ENCODE measurements around the gene PI16. TPM values are rescaled to one million over a fixed set of nuclear protein-coding genes. Genes with fewer than 3 reads are reported as not detected.

PI16 gene, protein sequence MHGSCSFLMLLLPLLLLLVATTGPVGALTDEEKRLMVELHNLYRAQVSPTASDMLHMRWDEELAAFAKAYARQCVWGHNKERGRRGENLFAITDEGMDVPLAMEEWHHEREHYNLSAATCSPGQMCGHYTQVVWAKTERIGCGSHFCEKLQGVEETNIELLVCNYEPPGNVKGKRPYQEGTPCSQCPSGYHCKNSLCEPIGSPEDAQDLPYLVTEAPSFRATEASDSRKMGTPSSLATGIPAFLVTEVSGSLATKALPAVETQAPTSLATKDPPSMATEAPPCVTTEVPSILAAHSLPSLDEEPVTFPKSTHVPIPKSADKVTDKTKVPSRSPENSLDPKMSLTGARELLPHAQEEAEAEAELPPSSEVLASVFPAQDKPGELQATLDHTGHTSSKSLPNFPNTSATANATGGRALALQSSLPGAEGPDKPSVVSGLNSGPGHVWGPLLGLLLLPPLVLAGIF
- total RNA-seq (2021; fragmentation: NEBNext Ultra II Directional; extraction: Animal tissue kit (Norgen Biotek cat#: 25700)), result not detected
- long read RNA-seq, result 0 reads

- DNase-seq, result no peak
These were observed at the start of gene PI16 for GRCh38 chr6:36954262-36954931. PI16 (plus strand) TSS chr6:36954738; CDS start chr6:36954761, 23 bp downstream.

GRCh38 chr6:36904851-36905393, 49.6 kb upstream of the PI16 start:
- Mint-ChIP-seq H3K4me1 (ENCODE audit: low read depth) (peaks cover 32% of the 10 kb centered on the region), H3K4me3 (no peak overlapping the region), H3K27ac (no peak overlapping the region), H3K36me3 (ENCODE audit: low read depth) (peaks cover 44% of the 10 kb centered on the region), H3K9me3 (no peaks in the 10 kb centered on the region), H3K27me3 (ENCODE audit: insufficient read depth) (no peaks in the 10 kb centered on the region)
- DNase-seq, result no peak
- TF ChIP-seq CTCF (IDR thresholded peaks at IDR 0.05), result no peak

More at GRCh38 chr6:36954262-36954931, at the start of gene PI16:
- 0 out of 2 replicates have a peak, but pooled peaks cover 5% of the 10 kb centered on the region for H3K9me3 Mint-ChIP-seq
- H3K36me3 Mint-ChIP-seq (ENCODE audit: low read depth), result 0 out of 2 replicates have a peak, but pooled peaks cover 3% of the 10 kb centered on the region
- H3K27me3 Mint-ChIP-seq (ENCODE audit: insufficient read depth), result no peaks in the 10 kb centered on the region; the same call in none of the 2 replicates
- H3K4me1 Mint-ChIP-seq (ENCODE audit: low read depth), result peaks cover 10% of the 10 kb centered on the region
- H3K27ac Mint-ChIP-seq, result no peak within 1 kb of the TSS
- no peak for TF ChIP-seq CTCF (IDR thresholded peaks at IDR 0.05)
- H3K4me3 Mint-ChIP-seq, result no peak within 1 kb of the TSS

GRCh38 chr6:36906539-36907325, 47.8 kb upstream of the PI16 start:
- no peak for DNase-seq
- Mint-ChIP-seq H3K36me3 (ENCODE audit: low read depth) (peaks cover 44% of the 10 kb centered on the region), H3K4me3 (no peak overlapping the region), H3K9me3 (no peaks in the 10 kb centered on the region), H3K27ac (peak overlapping the region; percentile 55; the same call in 1 of the 2 replicates), H3K4me1 (ENCODE audit: low read depth) (peaks cover 35% of the 10 kb centered on the region), H3K27me3 (ENCODE audit: insufficient read depth) (no peaks in the 10 kb centered on the region)
- no peak for TF ChIP-seq CTCF (IDR thresholded peaks at IDR 0.05)

GRCh38 chr6:36907781-36908180, 46.8 kb upstream of the PI16 start:
- peak overlapping the region; percentile 1; the same call in 1 of the 2 replicates for H3K27ac Mint-ChIP-seq
- peaks cover 36% of the 10 kb centered on the region for H3K36me3 Mint-ChIP-seq (ENCODE audit: low read depth)
- TF ChIP-seq CTCF (IDR thresholded peaks at IDR 0.05), result no peak
- H3K4me3 Mint-ChIP-seq, result no peak overlapping the region
- peaks cover 46% of the 10 kb centered on the region for H3K4me1 Mint-ChIP-seq (ENCODE audit: low read depth)
- no peaks in the 10 kb centered on the region for H3K9me3 Mint-ChIP-seq
- no peaks in the 10 kb centered on the region; the same call in 1 of the 2 replicates for H3K27me3 Mint-ChIP-seq (ENCODE audit: insufficient read depth)
- DNase-seq, result no peak

GRCh38 chr6:36908747-36909146, 45.8 kb upstream of the PI16 start:
- no peak for TF ChIP-seq CTCF (IDR thresholded peaks at IDR 0.05)
- peaks cover 33% of the 10 kb centered on the region for H3K36me3 Mint-ChIP-seq (ENCODE audit: low read depth)
- H3K9me3 Mint-ChIP-seq, result no peaks in the 10 kb centered on the region
- peaks cover 51% of the 10 kb centered on the region for H3K4me1 Mint-ChIP-seq (ENCODE audit: low read depth)
- H3K27me3 Mint-ChIP-seq (ENCODE audit: insufficient read depth), result no peaks in the 10 kb centered on the region; the same call in 1 of the 2 replicates
- H3K27ac Mint-ChIP-seq, result no peak overlapping the region
- DNase-seq, result no peak
- no peak overlapping the region for H3K4me3 Mint-ChIP-seq

Measured in HFFc6 (cell line).